IMR-90 (cell line): Measurements from ENCODE around the gene FLYWCH1. TPM values are rescaled to one million over a fixed set of nuclear protein-coding genes. Genes with fewer than 3 reads are reported as not detected.

Experiments used
- ATAC-seq: fragments of 200-7000 bp; cut with Tn5 transposase; 2 replicates; pipeline ENCODE4 v1.9.1; 2020; ENCODE audit warnings: low read depth, mild to moderate bottlenecking, moderate library complexity
- BruUV-seq: library from RNA; stranded (reverse); fragments of 400-500 nt; replicated peaks from 2 replicates; lab custom pipeline; 2021; lab: Mats Ljungman, UMichigan
- CTCF ChIA-PET: fragments of 300-600 bp; formaldehyde crosslinking; extraction: SDS; loops from one replicate; lab custom pipeline; 2021; ENCODE audit warnings: antibody characterized with exemption; lab: Yijun Ruan, JAX
- POLR2A ChIA-PET: fragments of 300-600 bp; sonication (Branson Sonifier 250); formaldehyde crosslinking; loops from one replicate; lab custom pipeline; 2022; ENCODE audit warnings: antibody characterized with exemption; ENCODE audit not compliant: unreplicated experiment; lab: Charles Lee
- DNase-seq: peaks from one replicate; pipeline ENCODE4 v3.0.0; 2013
- H2AFZ ChIP-seq: replicated peaks from 2 replicates; pipeline ENCODE3; 2013; ENCODE audit warnings: low read length, mild to moderate bottlenecking; ENCODE audit not compliant: poor library complexity
- H2AK5ac ChIP-seq: 2 replicates; pipeline ENCODE4 v1.6.1; 2013; ENCODE audit warnings: low read depth, low read length, inconsistent platforms
- H2AK9ac ChIP-seq: replicated peaks from 2 replicates; pipeline ENCODE3; 2013; ENCODE audit warnings: mild to moderate bottlenecking, low read depth, low read length, moderate library complexity; ENCODE audit not compliant: poor library complexity
- H2BK120ac ChIP-seq: 2 replicates; pipeline ENCODE4 v1.6.1; 2013; ENCODE audit warnings: low read depth, low read length, inconsistent platforms
- H2BK15ac ChIP-seq: 3 replicates; pipeline ENCODE4 v1.6.1; 2013; ENCODE audit warnings: low read depth, low read length, inconsistent platforms
- H2BK20ac ChIP-seq: 2 replicates; pipeline ENCODE4 v1.6.1; 2013; ENCODE audit warnings: low read depth, mild to moderate bottlenecking, inconsistent platforms, low read length, moderate library complexity
- H2BK5ac ChIP-seq: 2 replicates; pipeline ENCODE4 v1.6.1; 2013; ENCODE audit warnings: mild to moderate bottlenecking, low read depth, low read length, inconsistent platforms; ENCODE audit not compliant: poor library complexity, severe bottlenecking
- H3K14ac ChIP-seq: replicated peaks from 2 replicates; pipeline ENCODE4 v1.6.1; 2013; ENCODE audit warnings: low read depth, low read length, inconsistent platforms
- H3K18ac ChIP-seq: 2 replicates; pipeline ENCODE4 v1.6.1; 2013; ENCODE audit warnings: low read depth, low read length, control low read depth
- H3K23ac ChIP-seq: 2 replicates; pipeline ENCODE4 v1.6.1; 2013; ENCODE audit warnings: low read depth, low read length, inconsistent platforms
- H3K27ac ChIP-seq: 2 replicates; pipeline ENCODE4 v1.5.1; 2013; ENCODE audit warnings: mild to moderate bottlenecking, control low read depth, low read length; ENCODE audit not compliant: insufficient read depth
- H3K27me3 ChIP-seq: 2 replicates; pipeline ENCODE4 v1.6.1; 2013; ENCODE audit warnings: low read length; ENCODE audit not compliant: control insufficient read depth, insufficient read depth
- H3K36me3 ChIP-seq: 2 replicates; pipeline ENCODE4 v1.6.1; 2013; ENCODE audit warnings: low read length, mixed read lengths; ENCODE audit not compliant: control insufficient read depth, insufficient read depth
- H3K4ac ChIP-seq: 2 replicates; pipeline ENCODE4 v1.6.1; 2013; ENCODE audit warnings: low read depth, low read length, inconsistent platforms
- H3K4me1 ChIP-seq: 2 replicates; pipeline ENCODE4 v1.6.1; 2013; ENCODE audit warnings: low read length, mixed read lengths; ENCODE audit not compliant: control insufficient read depth, insufficient read depth
- H3K4me2 ChIP-seq: 2 replicates; pipeline ENCODE4 v1.6.1; 2013; ENCODE audit warnings: low read depth, mild to moderate bottlenecking, control low read depth, low read length, moderate library complexity
- H3K4me3 ChIP-seq: 2 replicates; pipeline ENCODE4 v1.5.1; 2013; ENCODE audit warnings: low read depth, mild to moderate bottlenecking, control low read depth, low read length, moderate library complexity; ENCODE audit not compliant: insufficient read depth
- H3K56ac ChIP-seq: 2 replicates; pipeline ENCODE4 v1.6.1; 2013; ENCODE audit warnings: low read length, inconsistent platforms; ENCODE audit not compliant: insufficient read depth; ENCODE audit errors: extremely low read depth
- H3K79me1 ChIP-seq, 2 experiments: 2 replicates each; pipeline ENCODE4 v1.6.1; 2013; ENCODE audit warnings: low read length in 2 of 2, inconsistent platforms in 1 of 2, low read depth in 1 of 2
- H3K9ac ChIP-seq: 2 replicates; pipeline ENCODE4 v1.6.1; 2013; ENCODE audit warnings: low read depth, low read length, control low read depth
- H3K9me1 ChIP-seq: 2 replicates; pipeline ENCODE4 v1.6.1; 2013; ENCODE audit warnings: low read length, inconsistent platforms; ENCODE audit not compliant: insufficient read depth
- H3K9me3 ChIP-seq: 2 replicates; pipeline ENCODE4 v1.6.1; 2013; ENCODE audit warnings: low read length; ENCODE audit not compliant: control insufficient read depth, insufficient read depth
- H4K20me1 ChIP-seq: 2 replicates; pipeline ENCODE4 v1.6.1; 2013; ENCODE audit warnings: low read length, inconsistent platforms; ENCODE audit not compliant: insufficient read depth
- H4K5ac ChIP-seq: 2 replicates; pipeline ENCODE4 v1.6.1; 2013; ENCODE audit warnings: mild to moderate bottlenecking, low read depth, low read length, control low read depth
- H4K8ac ChIP-seq, 2 experiments: 2 replicates each; pipeline ENCODE4 v1.6.1; 2013; ENCODE audit warnings: low read depth in 2 of 2, low read length in 2 of 2, control low read depth in 1 of 2, inconsistent platforms in 1 of 2
- H4K91ac ChIP-seq: 2 replicates; pipeline ENCODE4 v1.6.1; 2013; ENCODE audit warnings: low read depth, low read length, inconsistent platforms; ENCODE audit not compliant: insufficient read depth
- BHLHE40 ChIP-seq: fragments of 150-350 bp; IDR thresholded peaks from 2 replicates; pipeline ENCODE4 v1.6.1; 2016; ENCODE audit warnings: mild to moderate bottlenecking, low read depth, low read length
- CHD1 ChIP-seq: IDR thresholded peaks from 2 replicates; pipeline ENCODE4 v1.6.1; 2012; ENCODE audit warnings: low read depth, low read length, improper control_type of control experiment
- ELK1 ChIP-seq: fragments of 150-350 bp; IDR thresholded peaks from 2 replicates; pipeline ENCODE4 v1.6.1; 2016; ENCODE audit warnings: low read depth, mild to moderate bottlenecking, low read length, moderate library complexity, borderline replicate concordance
- FOS ChIP-seq: fragments of 150-350 bp; IDR thresholded peaks from 2 replicates; pipeline ENCODE4 v1.6.1; 2016; ENCODE audit warnings: low read depth, low read length
- MAFK ChIP-seq: IDR thresholded peaks from 2 replicates; pipeline ENCODE4 v1.6.1; 2012; ENCODE audit warnings: low read depth, low read length, improper control_type of control experiment
- MAZ ChIP-seq: IDR thresholded peaks from 2 replicates; pipeline ENCODE4 v1.6.1; 2012; ENCODE audit warnings: low read depth, mild to moderate bottlenecking, low read length, improper control_type of control experiment, moderate library complexity, borderline replicate concordance
- MXI1 ChIP-seq: IDR thresholded peaks from 2 replicates; pipeline ENCODE4 v1.6.1; 2012; ENCODE audit warnings: low read depth, mild to moderate bottlenecking, low read length, moderate library complexity, borderline replicate concordance
- POLR2A ChIP-seq: IDR thresholded peaks from 2 replicates; pipeline ENCODE4 v1.6.1; 2012; ENCODE audit warnings: mild to moderate bottlenecking, low read depth, low read length
- RAD21 ChIP-seq: IDR thresholded peaks from 2 replicates; pipeline ENCODE4 v1.6.1; 2012; ENCODE audit warnings: low read length, improper control_type of control experiment
- RCOR1 ChIP-seq: IDR thresholded peaks from 2 replicates; pipeline ENCODE4 v1.6.1; 2012; ENCODE audit warnings: mild to moderate bottlenecking, low read length, improper control_type of control experiment; ENCODE audit not compliant: insufficient replicate concordance
- RFX5 ChIP-seq: IDR thresholded peaks from 2 replicates; pipeline ENCODE4 v1.8.0; 2012; ENCODE audit warnings: low read depth, mild to moderate bottlenecking, low read length, moderate library complexity
- SMC3 ChIP-seq: fragments of 150-350 bp; IDR thresholded peaks from 2 replicates; pipeline ENCODE4 v1.6.1; 2016; ENCODE audit warnings: low read depth, mild to moderate bottlenecking, antibody characterized with exemption, low read length, moderate library complexity
- USF2 ChIP-seq: fragments of 150-350 bp; IDR thresholded peaks from 2 replicates; pipeline ENCODE4 v1.6.1; 2017; ENCODE audit warnings: mild to moderate bottlenecking, antibody characterized with exemption, low read length, low read depth
- WGBS, 2 experiments: methylation state at CpG; one replicate each; pipeline versions ENCODE4 v1.1.5 to v1.1.7; 2013; ENCODE audit warnings: missing lambda C conversion rate in 2 of 2; ENCODE audit not compliant: insufficient read length in 1 of 2; ENCODE audit errors: extremely low coverage in 2 of 2; 5-methylcytosine and 5-hydroxymethylcytosine counted together
- dilution Hi-C: fragments of 300-500 bp; cut with HindIII; formaldehyde crosslinking; loops from one replicate; pipeline ENCODE4 v1.14.3; 2018; ENCODE audit warnings: low sequenced_read_pairs; ENCODE audit not compliant: unreplicated experiment
- in situ Hi-C: fragments of 300-500 bp; cut with MboI; formaldehyde crosslinking; loops from 3 replicates; pipeline ENCODE4 v1.14.3; 2019; ENCODE audit warnings: low sequenced_read_pairs, inconsistent platforms, mixed read lengths
- intact Hi-C: fragments of 100-400 bp; cut with micrococcal nuclease; formaldehyde crosslinking; loops from 2 replicates; pipeline ENCODE4 v1.10.0; 2022
- polyA plus RNA-seq, 3 experiments: library from polyadenylated mRNA; depleted of rRNA; stranded (reverse); fragments of >200 nt; gene quantifications; 2 replicates each; pipeline ENCODE4 v1.2.3, GENCODE V29; 2012; ENCODE audit warnings: low replicate concordance in 1 of 3
- total RNA-seq: library from RNA; depleted of rRNA; stranded (reverse); fragments of >200 nt; gene quantifications from 2 replicates; pipeline ENCODE4 v1.2.3, GENCODE V29; 2012

Gene FLYWCH1
- total and polyA plus RNA-seq, 2 of the 4 experiments (the other 2 are of a cell fraction): 14.3 to 25.2 TPM

GRCh38 chr16:2988590-2989099 is 76.9 kb downstream of the FLYWCH1 start:
- H3K79me1 ChIP-seq: no peaks in the 10 kb centered on the region
- DNase-seq (no peak), ATAC-seq (no peak)
- H2BK15ac ChIP-seq: no peak overlapping the region
- H3K4me2 ChIP-seq: no peak overlapping the region
- H3K56ac ChIP-seq: no peak overlapping the region
- H3K14ac ChIP-seq: no peak overlapping the region
- H4K91ac ChIP-seq: no peak overlapping the region
- H3K23ac ChIP-seq: no peak overlapping the region
- no peaks in the 10 kb centered on the region for H3K36me3 ChIP-seq
- no peak overlapping the region for H2BK120ac ChIP-seq
- H3K27me3 ChIP-seq: peaks cover 25% of the 10 kb centered on the region
- no peak overlapping the region for H3K9ac ChIP-seq
- no peak overlapping the region for H2AK5ac ChIP-seq
- 28% methylated on average over 3 of the region's 8 CpGs; no CpG with 5 or more reads in 1 of the 2 experiments for WGBS, 2 experiments
- in situ Hi-C loops (no loop called here), dilution Hi-C loops (no loop called here), intact Hi-C loops (no loop called here)
- no peak overlapping the region for H3K4me3 ChIP-seq
- no peak overlapping the region for H3K4ac ChIP-seq
- BruUV-seq: no TSS peak
- no peak overlapping the region for H3K27ac ChIP-seq
- TF ChIP-seq ELK1 (no peak), MAFK (no peak), SMC3 (no peak), RAD21 (no peak), FOS (no peak), POLR2A (no peak), BHLHE40 (no peak), RCOR1 (no peak), CHD1 (no peak), USF2 (no peak), RFX5 (no peak), MAZ (no peak), MXI1 (no peak)
- ChIA-PET POLR2A (no interaction called here), CTCF (no interaction called here)
- H4K8ac ChIP-seq: no peak overlapping the region
- no peaks in the 10 kb centered on the region for H3K9me1 ChIP-seq
- no peak overlapping the region for H2BK20ac ChIP-seq
- no peak overlapping the region for H3K18ac ChIP-seq
- H4K20me1 ChIP-seq: no peaks in the 10 kb centered on the region
- no peak overlapping the region for H2AFZ ChIP-seq
- H3K9me3 ChIP-seq: no peaks in the 10 kb centered on the region
- H2AK9ac ChIP-seq: no peak overlapping the region
- peaks cover 2% of the 10 kb centered on the region; the same call in 1 of the 2 replicates for H3K4me1 ChIP-seq
- no peak overlapping the region for H4K5ac ChIP-seq
- no peak overlapping the region for H2BK5ac ChIP-seq
